HG02642 (cell line): ENCODE data around the gene CTIF.

Source experiments
- ATAC-seq: cut with Tn5 transposase; IDR thresholded peaks from one replicate; pipeline ENCODE4 v1.9.1; 2021; ENCODE audit warnings: mild to moderate bottlenecking; ENCODE audit not compliant: unreplicated experiment, poor library complexity

Gene CTIF

GRCh38 chr18:48757367-48757766 is 218.5 kb downstream of the CTIF start:
- ATAC-seq = no peak

- ATAC-seq = no peak
These were observed 219.1 kb downstream of the CTIF start for GRCh38 chr18:48757906-48758305.

- no peak for ATAC-seq
These were observed 222.8 kb downstream of the CTIF start for GRCh38 chr18:48761582-48761981.

GRCh38 chr18:48762022-48762421 is 223.2 kb downstream of the CTIF start:
- ATAC-seq = no peak

GRCh38 chr18:48762836-48763718 is 224.2 kb downstream of the CTIF start:
- ATAC-seq = no peak

GRCh38 chr18:48763719-48764100 is 224.9 kb downstream of the CTIF start:
- ATAC-seq = no peak

- no peak for ATAC-seq
These were observed 226.2 kb downstream of the CTIF start for GRCh38 chr18:48765053-48765452.

- ATAC-seq = no peak
These were observed 227.2 kb downstream of the CTIF start for GRCh38 chr18:48766026-48766425.

GRCh38 chr18:48766487-48766886 is 227.7 kb downstream of the CTIF start:
- ATAC-seq = no peak

- ATAC-seq = no peak
These were observed 228.4 kb downstream of the CTIF start for GRCh38 chr18:48767090-48767690.

GRCh38 chr18:48769006-48769636 is 230.3 kb downstream of the CTIF start:
- ATAC-seq = no peak

GRCh38 chr18:48770243-48770642 is 231.4 kb downstream of the CTIF start:
- no peak for ATAC-seq

GRCh38 chr18:48771641-48772375 is 233.0 kb downstream of the CTIF start:
- no peak for ATAC-seq

- no peak for ATAC-seq
These were observed 233.6 kb downstream of the CTIF start for GRCh38 chr18:48772457-48772856.

- ATAC-seq = no peak
These were observed 235.0 kb downstream of the CTIF start for GRCh38 chr18:48773821-48774220.

GRCh38 chr18:48774941-48775340 is 236.1 kb downstream of the CTIF start:
- ATAC-seq = no peak

- no peak for ATAC-seq
These were observed 236.7 kb downstream of the CTIF start for GRCh38 chr18:48775372-48776155.

- ATAC-seq = no peak
These were observed 237.3 kb downstream of the CTIF start for GRCh38 chr18:48776156-48776555.

GRCh38 chr18:48776641-48777025 is 237.8 kb downstream of the CTIF start:
- no peak for ATAC-seq
